HepG2 (cell line): ENCODE data around the gene PTPN12. TPM values are rescaled to one million over a fixed set of nuclear protein-coding genes. Genes with fewer than 3 reads are reported as not detected.

Source experiments
- ATAC-seq: fragments of 200-7000 bp; cut with Tn5 transposase; 3 replicates; pipeline ENCODE4 v1.9.1; 2020; ENCODE audit warnings: mild to moderate bottlenecking, moderate library complexity
- BruUV-seq: library from RNA; stranded (reverse); fragments of 400-500 nt; replicated peaks from 2 replicates; lab custom pipeline; 2021; lab: Mats Ljungman, UMichigan
- CTCF ChIA-PET: fragments of 300-600 bp; formaldehyde crosslinking; extraction: SDS; loops from one replicate; lab custom pipeline; 2021; ENCODE audit warnings: low total read pairs, inconsistent platforms, low intra/inter-chr PET ratio; lab: Yijun Ruan, JAX
- POLR2A ChIA-PET: fragments of 350-600 bp; sonication (Branson Sonifier 250); formaldehyde crosslinking; loops from one replicate; lab custom pipeline; 2020; ENCODE audit warnings: antibody characterized with exemption, inconsistent platforms; lab: Yijun Ruan, JAX
- DNase-seq: peaks from one replicate; pipeline ENCODE4 v3.0.0-alpha.2; 2015; ENCODE audit warnings: low spot score
- FAIRE-seq: peaks from 3 replicates; lab custom pipeline; 2011; peaks lifted over from hg19 to GRCh38; lab: Jason Lieb, UNC
- H2AFZ ChIP-seq: one replicate; pipeline ENCODE4 v1.6.1; 2011; ENCODE audit warnings: low read length, inconsistent platforms
- H3K27ac ChIP-seq: fragments of 300-600 bp; 3 replicates; pipeline ENCODE4 v1.8.0; 2011; ENCODE audit warnings: mixed run types, mild to moderate bottlenecking, mixed read lengths, low read length, inconsistent platforms; ENCODE audit not compliant: insufficient read depth; ENCODE audit errors: extremely low read length
- H3K27me3 ChIP-seq, 2 experiments: fragments of 200-600 bp in 1 of 2; 2 replicates in 1 of 2; 3 replicates in 1 of 2; pipeline versions ENCODE4 v1.6.0 to v1.8.0; 2011; ENCODE audit warnings: low read length in 2 of 2, mild to moderate bottlenecking in 2 of 2, moderate library complexity in 2 of 2, inconsistent platforms in 1 of 2; ENCODE audit not compliant: insufficient read depth in 2 of 2, control insufficient read depth in 1 of 2
- H3K36me3 ChIP-seq, 2 experiments: fragments of 200-600 bp in 1 of 2; replicated peaks in 1 of 2; 2 replicates in 1 of 2; 3 replicates in 1 of 2; pipeline versions ENCODE4 v1.5.1 to v1.8.0; 2011; ENCODE audit warnings: low read length in 2 of 2, inconsistent platforms in 1 of 2; ENCODE audit not compliant: insufficient read depth in 2 of 2, control insufficient read depth in 1 of 2
- H3K4me1 ChIP-seq: 2 replicates; pipeline ENCODE4 v1.5.1; 2012; ENCODE audit warnings: low read length, inconsistent platforms; ENCODE audit not compliant: insufficient read depth
- H3K4me2 ChIP-seq: 2 replicates; pipeline ENCODE4 v1.6.0; 2011; ENCODE audit warnings: low read depth, low read length, inconsistent platforms
- H3K4me3 ChIP-seq, 3 experiments: fragments of 200-600 bp in 1 of 3; sonication (generic), shearing (Covaris generic) in 1 of 3; replicated peaks in 1 of 3; 2 replicates each; pipeline ENCODE4 v1.5.1; 2011 to 2016; ENCODE audit warnings: low read length in 3 of 3, inconsistent platforms in 2 of 3, low read depth in 2 of 3, mild to moderate bottlenecking in 2 of 3, control low read depth in 1 of 3, mixed read lengths in 1 of 3; ENCODE audit not compliant: insufficient read depth in 1 of 3
- H3K79me2 ChIP-seq: one replicate; pipeline ENCODE4 v1.6.1; 2011; ENCODE audit warnings: low read length, inconsistent platforms; ENCODE audit not compliant: insufficient read depth
- H3K9ac ChIP-seq: 2 replicates; pipeline ENCODE4 v1.6.0; 2011; ENCODE audit warnings: mild to moderate bottlenecking, low read depth, low read length, inconsistent platforms; ENCODE audit not compliant: insufficient read depth
- H3K9me3 ChIP-seq: 2 replicates; pipeline ENCODE4 v1.5.1; 2012; ENCODE audit warnings: mild to moderate bottlenecking, low read length
- H4K20me1 ChIP-seq: 2 replicates; pipeline ENCODE4 v1.6.0; 2011; ENCODE audit warnings: inconsistent platforms, mild to moderate bottlenecking, low read length, moderate library complexity; ENCODE audit not compliant: insufficient read depth
- AKNA ChIP-seq: sonication (generic); formaldehyde crosslinking; IDR thresholded peaks from 2 replicates; pipeline ENCODE4 v1.4.0; 2020; ENCODE audit warnings: missing genetic modification reagents, borderline replicate concordance
- HDAC1 ChIP-seq: sonication (generic); formaldehyde crosslinking; IDR thresholded peaks from 2 replicates; pipeline ENCODE4 v1.5.1; 2020; ENCODE audit warnings: mild to moderate bottlenecking, missing genetic modification reagents
- HMGXB4 ChIP-seq, 2 experiments: sonication (generic) in 1 of 2; formaldehyde crosslinking in 1 of 2; IDR thresholded peaks; 2 replicates each; pipeline versions ENCODE4 v1.4.0 to v1.6.1; 2018 to 2020; ENCODE audit warnings: missing genetic modification reagents in 2 of 2, borderline replicate concordance in 1 of 2, low read depth in 1 of 2, mild to moderate bottlenecking in 1 of 2, missing biosample characterization in 1 of 2
- KDM5A ChIP-seq: fragments of 200-600 bp; sonication (generic); IDR thresholded peaks from 2 replicates; pipeline ENCODE4 v1.7.0; 2018; ENCODE audit warnings: antibody characterized with exemption, mild to moderate bottlenecking, low read length, borderline replicate concordance
- MYC ChIP-seq: sonication (generic); formaldehyde crosslinking; IDR thresholded peaks from 2 replicates; pipeline ENCODE4 v1.9.0; 2021; ENCODE audit warnings: missing genetic modification reagents, borderline replicate concordance
- SMAD9 ChIP-seq: sonication (generic); formaldehyde crosslinking; IDR thresholded peaks from 2 replicates; pipeline ENCODE4 v1.5.1; 2020; ENCODE audit warnings: mild to moderate bottlenecking, missing genetic modification reagents
- TAF1 ChIP-seq: sonication (generic); formaldehyde crosslinking; IDR thresholded peaks from 2 replicates; pipeline ENCODE4 v1.4.0; 2020; ENCODE audit warnings: missing genetic modification reagents
- ZNF253 ChIP-seq: sonication (generic); formaldehyde crosslinking; IDR thresholded peaks from 2 replicates; pipeline ENCODE4 v1.8.0; 2022; ENCODE audit warnings: mild to moderate bottlenecking, missing genetic modification reagents, borderline replicate concordance
- WGBS: methylation state at CpG from one replicate; pipeline ENCODE4 v1.1.6; 2017; ENCODE audit warnings: low lambda C conversion rate; 5-methylcytosine and 5-hydroxymethylcytosine counted together
- in situ Hi-C: cut with HindIII; loops from 2 replicates; pipeline ENCODE4 v1.10.0; 2017; ENCODE audit warnings: low pct_unique_long_range_greater_than_20kb; ENCODE audit not compliant: extremely low pct_ligation_motif_present
- intact Hi-C: fragments of 100-400 bp; cut with micrococcal nuclease; formaldehyde crosslinking; loops from one replicate; pipeline ENCODE4 v1.10.0; 2022; ENCODE audit not compliant: unreplicated experiment
- polyA plus RNA-seq, 8 experiments: library from polyadenylated mRNA; depleted of rRNA in 3 of 8; stranded (reverse) in 7 of 8; unstranded in 1 of 8; fragments of >200 nt; fragmentation: Illumina TruSeq in 4 of 8; extraction: Trizol in 4 of 8; gene quantifications; 2 replicates each; pipeline versions ENCODE4 v1.2.1 to v1.2.3, GENCODE V29; 2011 to 2016; ENCODE audit warnings: low read depth in 4 of 8, missing spikeins in 1 of 8, mixed read lengths in 1 of 8; ENCODE audit not compliant: insufficient read depth in 1 of 8
- total RNA-seq, 5 experiments: library from RNA; depleted of rRNA; stranded (reverse); fragments of >200 nt; fragmentation: Illumina TruSeq; extraction: Trizol; gene quantifications; 2 replicates each; pipeline ENCODE4 v1.2.3, GENCODE V29; 2016; ENCODE audit warnings: low read depth in 1 of 5

PTPN12 gene
- total and polyA plus RNA-seq, 2 of the 13 experiments (the other 11 are each of a cell fraction or from before 2014, with no cell fraction given) = 22.9 to 56.8 TPM

GRCh38 chr7:77563275-77563674 is 26.2 kb downstream of the PTPN12 start (continued):
- TF ChIP-seq HMGXB4 (CRISPR knock-in tag; IDR thresholded peaks at IDR 0.05; ENCODE audit: borderline replicate concordance in 1 of 2, low read depth in 1 of 2) = no peak
- no peak for TF ChIP-seq AKNA (CRISPR knock-in tag)

GRCh38 chr7:77565917-77566316 is 28.8 kb downstream of the PTPN12 start:
- Histone ChIP-seq H3K27me3 (no peaks in the 10 kb centered on the region), H3K9me3 (no peaks in the 10 kb centered on the region), H3K4me1 (peaks cover 15% of the 10 kb centered on the region), H3K36me3 (peaks cover 0 to 13% of the 10 kb centered on the region in 2 experiments; a peak in 2 of 5 replicates), H3K9ac (no peak overlapping the region), H3K27ac (no peak overlapping the region), H3K4me3 (no peak overlapping the region), H3K79me2 (peaks cover 93% of the 10 kb centered on the region), H2AFZ (no peak overlapping the region), H3K4me2 (no peak overlapping the region), H4K20me1 (peaks cover 47% of the 10 kb centered on the region)
- ChIA-PET CTCF (no interaction called here), POLR2A (no interaction called here)
- in situ Hi-C loops = no loop called here
- no peak for ATAC-seq
- no peak for DNase-seq
- FAIRE-seq = no peak
- no TSS peak for BruUV-seq
- WGBS = 97% methylated on average over 1 of the region's 1 CpG
- no peak for TF ChIP-seq KDM5A
- TF ChIP-seq SMAD9 = no peak
- no peak for TF ChIP-seq MYC (CRISPR knock-in tag)
- no peak for TF ChIP-seq HDAC1
- TF ChIP-seq TAF1 (CRISPR knock-in tag) = no peak
- no peak for TF ChIP-seq ZNF253
- intact Hi-C loops = no loop called here
